Measurements from ENCODE around the gene SEC23A. TPM values are rescaled to one million over a fixed set of nuclear protein-coding genes. Genes with fewer than 3 reads are reported as not detected.

The SEC23A gene
- total RNA-seq, 1 experiment from 2014 or later = 108 TPM

GRCh38 chr14:38994731-38995130 lies 108.3 kb downstream of the SEC23A start:
- no peak for DNase-seq (ENCODE audit: extremely low read depth, low read depth)

- DNase-seq (ENCODE audit: extremely low read depth, low read depth) = no peak
These were observed 109.1 kb downstream of the SEC23A start for GRCh38 chr14:38993981-38994380.

- DNase-seq (ENCODE audit: extremely low read depth, low read depth) = no peak
These were observed 110.8 kb downstream of the SEC23A start for GRCh38 chr14:38992067-38992844.

- DNase-seq (ENCODE audit: extremely low read depth, low read depth) = no peak
These were observed 111.7 kb downstream of the SEC23A start for GRCh38 chr14:38991299-38991698.

- DNase-seq (ENCODE audit: extremely low read depth, low read depth) = no peak
These were observed 113.0 kb downstream of the SEC23A start for GRCh38 chr14:38989922-38990546.

- DNase-seq (ENCODE audit: extremely low read depth, low read depth) = no peak
These were observed 115.3 kb downstream of the SEC23A start for GRCh38 chr14:38987781-38988180.

- no peak for DNase-seq (ENCODE audit: extremely low read depth, low read depth)
These were observed 120.2 kb downstream of the SEC23A start for GRCh38 chr14:38982837-38983236.

- no peak for DNase-seq (ENCODE audit: extremely low read depth, low read depth)
These were observed 120.8 kb downstream of the SEC23A start for GRCh38 chr14:38982278-38982677.

Small RNAs within 50 kb of the gene (small RNA-seq; reads per million reads assigned to genes)
- 0 to 0.06 reads per million in 2 experiments for gene AL109628.1
- 0 reads per million in 2 experiments for gene RF00019

Other genes starting within 250 kb of the SEC23A start
- 55.9 and 61.7 TPM in 2 replicates for gene GEMIN2, start 11.1 kb upstream of the SEC23A start, total RNA-seq (2014; rRNA removed; shearing (Covaris generic))
- 31.5 and 38.1 TPM in 2 replicates for gene TRAPPC6B, start 67.1 kb upstream of the SEC23A start, total RNA-seq (2014; rRNA removed; shearing (Covaris generic))
- gene PNN, start 72.0 kb upstream of the SEC23A start, total RNA-seq (2014; rRNA removed; shearing (Covaris generic)) = 32.5 and 48.9 TPM in 2 replicates
- 66.7 and 72.8 TPM in 2 replicates for gene MIA2, start 130.7 kb upstream of the SEC23A start, total RNA-seq (2014; rRNA removed; shearing (Covaris generic))

All from NCI-H460 (cell line).